NAMALWA (cell line): ENCODE data around the gene TSTD2.
A peak's percentile ranks its signal among the peaks of the same experiment; 100 is the strongest.
"Not testable (repeated sequence)": the region's sequence is repeated elsewhere in the genome, so short reads cannot be mapped to it uniquely, and the experiment has no call there.

Experiments used
- DNase-seq: peaks from one replicate; pipeline ENCODE4 v3.0.0-alpha.2; 2015; ENCODE audit warnings: low spot score

TSTD2 gene

GRCh38 chr9:97630591-97630990 is 2.6 kb downstream of the TSTD2 start:
- DNase-seq, result no peak

- DNase-seq, result no peak
Measured at GRCh38 chr9:97629156-97629555, 4.0 kb downstream of the TSTD2 start.

- DNase-seq, result no peak
Measured at GRCh38 chr9:97628668-97629067, 4.5 kb downstream of the TSTD2 start.

GRCh38 chr9:97627624-97628023 is 5.5 kb downstream of the TSTD2 start:
- DNase-seq, result no peak

DNA sequence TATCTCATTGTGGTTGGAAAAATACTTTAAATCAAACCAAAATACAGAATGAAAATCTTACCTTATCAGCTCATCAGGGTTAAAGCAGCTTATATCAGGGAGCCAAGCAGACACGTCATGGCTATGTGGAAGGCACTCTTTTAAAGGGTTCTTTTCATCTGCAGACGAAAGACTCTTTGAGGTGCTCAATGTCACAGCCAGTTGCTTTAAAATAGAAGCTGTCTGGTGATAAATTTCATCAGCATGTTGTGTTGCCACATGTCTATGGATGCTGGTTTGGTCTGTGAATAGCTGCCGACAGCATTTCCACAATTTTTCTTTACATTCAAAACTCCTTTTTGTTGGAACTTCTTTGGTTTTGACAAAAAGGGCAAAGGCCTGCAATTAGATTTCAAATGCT is 7.5 kb downstream of the TSTD2 start:
- no peak for DNase-seq

DNA sequence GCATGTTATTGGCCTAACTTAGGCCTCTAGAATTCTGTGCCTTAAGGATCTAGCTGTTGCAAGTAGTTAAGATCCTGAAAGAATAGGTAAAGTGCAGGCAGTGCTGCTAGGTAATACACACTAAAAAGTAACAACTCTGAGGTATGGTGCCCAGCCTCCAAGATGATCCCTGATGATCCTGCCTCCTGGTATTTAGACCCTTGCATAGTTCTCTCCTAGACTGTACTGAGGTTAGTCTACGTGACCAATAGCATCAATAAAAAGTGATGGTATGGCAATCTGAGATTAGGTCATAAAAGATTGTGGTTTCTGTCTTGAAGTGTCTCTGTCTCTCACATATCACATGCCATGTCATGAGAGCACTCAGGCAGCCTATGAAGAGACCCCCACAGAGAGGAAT is 9.2 kb downstream of the TSTD2 start:
- DNase-seq, result no peak

DNA sequence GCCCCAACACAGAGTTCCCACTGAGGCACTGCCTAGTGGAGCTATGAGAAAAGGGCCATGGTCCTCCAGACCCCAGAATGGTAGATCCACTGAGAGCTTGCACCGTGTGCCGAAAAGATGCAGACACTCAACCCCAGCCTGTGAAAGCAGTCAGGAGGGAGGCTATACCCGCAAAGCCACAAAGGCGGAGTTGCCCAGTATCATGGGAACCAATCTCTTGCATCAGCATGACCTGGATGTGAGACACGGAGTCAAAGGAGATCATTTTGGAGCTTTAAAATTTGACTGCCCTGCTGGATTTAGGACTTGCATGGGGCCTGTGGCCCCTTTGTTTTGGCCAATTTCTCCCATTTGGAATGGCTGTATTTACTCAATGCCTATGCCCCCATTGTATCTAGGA is 10.7 kb downstream of the TSTD2 start:
- DNase-seq, result not testable (repeated sequence)

GRCh38 chr9:97620063-97620462 is 13.1 kb downstream of the TSTD2 start:
- not testable (repeated sequence) for DNase-seq

GRCh38 chr9:97617939-97618416 is 15.2 kb downstream of the TSTD2 start:
- no peak for DNase-seq

DNA sequence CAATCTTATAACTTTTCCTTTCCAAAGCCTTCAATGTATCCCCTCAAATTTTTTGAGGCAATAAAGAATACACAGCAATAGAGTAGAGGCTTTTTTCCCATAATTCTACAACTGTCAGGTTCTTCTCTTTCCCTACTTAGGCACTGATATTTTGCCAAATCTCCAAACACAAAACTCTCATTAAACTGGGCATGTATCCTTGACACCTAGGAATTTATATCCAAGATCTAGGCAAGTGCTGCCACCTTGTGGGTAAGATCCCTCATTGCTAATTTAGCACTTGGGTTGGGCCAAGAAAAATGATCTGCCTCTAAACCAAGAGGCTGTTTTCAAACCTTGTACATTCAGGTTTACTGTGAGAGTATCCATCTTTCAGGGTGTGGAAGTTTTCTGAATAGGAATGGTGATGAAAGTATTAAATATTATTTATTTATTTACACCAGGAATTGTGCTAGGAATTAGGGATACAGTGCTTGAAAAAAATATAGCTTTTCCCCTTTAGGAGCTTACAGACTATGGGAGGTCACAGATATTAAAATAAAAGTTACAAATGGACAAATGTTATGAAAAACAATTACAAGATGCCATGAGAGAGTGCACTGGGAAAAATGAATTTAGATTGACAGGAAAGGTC is 17.6 kb downstream of the TSTD2 start:
- peak; percentile 77 for DNase-seq

DNA sequence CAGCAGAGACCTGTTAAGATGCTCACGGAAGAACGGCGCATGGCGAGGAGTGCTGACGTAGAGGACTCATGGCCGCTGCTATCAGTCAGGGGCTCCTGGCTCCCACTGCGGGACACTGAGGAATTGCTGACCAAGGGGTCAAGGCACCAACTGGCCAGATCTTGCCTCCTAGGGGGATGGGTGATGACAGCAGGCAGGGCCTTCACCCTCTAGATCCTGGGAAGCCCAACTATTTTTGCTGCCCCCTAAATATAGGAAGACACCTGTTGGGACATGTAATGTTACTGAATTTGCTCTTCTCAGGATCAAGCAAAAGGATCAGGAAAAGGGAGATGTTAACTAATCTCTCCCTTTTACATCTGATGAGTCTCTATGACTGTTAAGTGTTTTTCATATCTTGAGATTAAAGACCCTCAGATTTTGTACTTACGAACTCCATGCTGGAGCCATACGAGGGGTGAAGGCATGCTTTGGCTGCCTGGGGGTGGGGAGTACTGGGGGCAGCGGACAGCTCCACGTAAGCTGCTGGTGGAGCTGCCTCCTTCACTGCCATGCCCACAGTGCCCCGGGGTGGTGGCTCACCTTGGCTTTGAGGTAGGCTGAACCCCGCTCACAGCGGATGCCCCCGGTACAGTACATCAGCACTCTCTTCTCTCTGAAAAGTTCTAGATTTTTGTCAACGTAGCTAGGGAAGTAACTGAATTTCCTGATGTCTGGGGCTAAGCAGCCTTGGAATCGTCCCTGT is 28.1 kb downstream of the TSTD2 start:
- no peak for DNase-seq

- DNase-seq, result no peak
Measured at GRCh38 chr9:97602430-97602829, 30.7 kb downstream of the TSTD2 start.

DNA sequence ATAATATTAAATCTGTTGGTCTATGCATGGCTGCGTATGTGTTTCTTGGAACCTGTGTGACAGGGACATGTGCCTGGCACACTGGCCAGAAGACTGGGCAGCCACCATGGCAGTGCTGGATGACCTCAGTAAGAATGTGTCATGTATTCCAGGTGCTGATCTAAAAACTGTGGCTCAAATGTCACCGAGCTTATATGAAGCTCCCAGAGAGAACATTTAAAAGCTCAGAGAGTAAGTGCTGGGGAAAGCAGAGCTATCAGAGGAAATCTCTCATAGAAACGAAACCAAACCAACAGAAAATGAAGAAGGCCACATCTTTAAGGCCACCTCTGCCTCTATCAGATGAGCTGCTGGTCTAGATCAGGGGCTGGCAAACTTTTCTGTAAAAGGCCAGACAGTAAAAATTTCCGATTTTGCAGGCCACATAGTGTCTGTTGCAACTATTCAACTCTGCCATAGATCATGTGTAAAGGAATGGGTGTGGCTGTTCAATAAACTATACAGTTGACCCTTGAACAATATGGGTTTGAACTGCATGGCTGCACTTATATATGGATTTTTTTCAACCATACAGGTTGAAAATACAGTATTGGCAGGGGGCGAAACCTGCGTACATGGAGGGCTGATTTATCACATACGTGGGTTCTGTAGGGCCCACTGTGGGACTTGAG is 31.8 kb downstream of the TSTD2 start:
- DNase-seq, result no peak

DNA sequence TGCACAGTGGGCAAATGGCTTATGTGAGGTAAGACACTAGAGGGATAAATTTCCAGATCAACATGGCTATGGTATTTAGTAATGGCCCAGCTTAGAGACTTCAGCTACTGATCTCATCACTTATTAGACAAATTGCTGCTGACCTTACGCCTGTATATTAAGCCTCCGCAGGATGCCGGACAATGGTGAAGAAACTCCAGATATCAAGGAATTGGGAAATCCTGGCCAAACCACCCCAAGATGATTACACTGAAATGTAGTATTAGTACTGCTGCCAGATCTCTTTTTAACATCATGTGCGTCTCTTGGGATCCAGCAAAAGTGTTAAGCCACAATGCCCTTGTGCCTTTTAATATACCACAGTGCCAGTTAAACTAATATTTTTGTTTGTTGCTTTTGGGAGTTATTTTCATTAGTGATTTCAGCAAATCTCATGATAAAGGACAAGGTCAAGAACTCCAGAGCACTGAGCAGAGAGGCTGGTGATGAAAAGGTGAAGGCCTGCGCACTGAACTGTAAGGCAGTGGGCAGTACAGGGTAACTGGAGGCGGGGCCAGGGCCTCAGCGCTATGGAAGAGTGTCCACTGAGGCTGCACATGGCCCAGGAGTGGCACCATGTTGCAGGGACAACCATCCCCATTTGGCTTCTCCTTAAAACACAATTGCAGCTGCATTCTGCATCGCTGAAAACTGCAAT is 32.5 kb downstream of the TSTD2 start:
- no peak for DNase-seq

- DNase-seq, result no peak
Measured at GRCh38 chr9:97599314-97599846, 33.8 kb downstream of the TSTD2 start.

GRCh38 chr9:97598461-97599288 is 34.5 kb downstream of the TSTD2 start:
- peak; percentile 89 for DNase-seq

DNA sequence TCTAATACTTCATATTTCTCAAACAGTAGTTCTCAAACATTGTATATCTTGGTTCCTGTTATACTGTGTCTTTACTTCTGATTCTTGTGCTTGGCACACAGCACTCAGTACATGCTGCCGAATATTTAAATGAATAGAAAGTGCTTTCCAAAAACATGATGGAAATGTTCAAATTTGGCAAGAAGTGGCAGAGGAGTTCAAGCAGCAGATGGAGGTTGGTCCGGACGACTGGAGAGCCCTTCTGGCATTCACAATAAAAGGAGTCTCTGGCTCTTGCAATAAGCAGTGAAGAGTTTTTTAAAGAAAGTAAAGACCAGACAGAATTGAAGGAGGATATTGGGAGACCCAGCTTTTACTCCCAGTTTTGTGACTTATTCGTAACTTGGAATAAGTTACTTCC is 36.3 kb downstream of the TSTD2 start:
- DNase-seq, result no peak

DNA sequence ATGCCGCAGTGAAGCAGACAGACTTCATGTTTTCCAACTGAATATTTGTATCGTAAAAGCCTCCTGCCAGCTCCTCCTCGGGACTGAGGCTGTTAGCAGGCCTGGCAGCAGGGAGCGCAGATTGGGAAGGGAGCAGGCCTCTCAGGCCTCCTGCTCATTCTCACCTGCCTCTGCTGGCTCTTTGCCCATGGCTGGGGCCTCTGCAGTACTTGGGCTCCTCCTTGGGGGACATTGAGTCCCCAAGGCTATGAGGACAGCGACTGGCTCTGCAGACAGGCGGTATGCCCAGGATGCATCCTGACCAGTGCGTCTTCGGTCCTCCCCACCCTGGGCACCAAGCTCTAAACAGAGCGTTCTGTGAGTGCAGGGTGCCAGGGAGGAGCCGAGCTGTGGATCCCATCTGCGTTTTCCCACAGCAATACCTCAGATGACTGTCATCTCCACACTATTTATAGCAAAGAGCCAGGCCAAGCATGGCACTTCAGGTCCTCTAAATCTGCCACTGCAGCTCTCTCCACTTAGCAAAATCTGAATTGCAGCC is 38.7 kb downstream of the TSTD2 start:
- DNase-seq, result no peak

GRCh38 chr9:97593960-97594359 is 39.2 kb downstream of the TSTD2 start:
- no peak for DNase-seq

DNA sequence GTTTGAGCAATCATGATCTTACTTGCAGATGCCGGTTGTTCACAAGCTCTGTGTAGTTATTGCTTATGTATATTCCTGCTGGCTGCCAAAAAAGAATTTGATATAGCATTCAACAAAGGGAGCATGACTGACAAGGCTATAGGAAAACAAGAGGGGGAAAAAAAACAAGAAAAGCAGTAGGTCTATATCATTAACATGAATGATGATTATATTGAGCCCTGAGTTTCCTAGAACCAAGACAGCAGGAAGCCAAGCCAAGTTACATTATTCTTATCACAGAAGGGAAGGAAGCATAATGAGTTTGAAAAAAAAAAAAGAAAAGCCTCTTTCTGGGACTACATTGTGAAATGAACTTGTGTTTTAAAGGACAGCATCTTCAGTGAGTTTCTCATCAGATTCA is 41.0 kb downstream of the TSTD2 start:
- DNase-seq, result no peak

DNA sequence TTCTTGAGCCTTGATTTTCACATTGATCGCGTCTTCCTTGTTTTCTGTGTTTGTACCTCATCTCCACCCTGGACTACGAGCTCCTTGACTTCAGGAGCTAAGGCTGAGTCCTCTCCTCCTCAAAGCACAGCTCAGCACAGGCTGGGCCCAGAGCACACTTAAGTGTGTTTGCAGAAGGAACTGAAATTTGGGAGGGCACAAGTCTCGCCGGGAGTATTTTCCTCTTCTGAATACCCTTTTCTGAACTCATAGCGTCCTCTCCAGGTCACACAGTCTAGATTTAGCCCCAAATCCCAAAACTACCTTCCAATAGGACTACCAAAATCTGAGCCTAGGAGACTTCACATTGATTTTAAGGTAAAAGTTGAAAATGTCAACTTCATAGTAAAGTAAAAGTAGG is 41.6 kb downstream of the TSTD2 start:
- no peak for DNase-seq
